Neural cell (in vitro differentiated cells): ENCODE results near the gene BCL7B. TPM values are rescaled to one million over a fixed set of nuclear protein-coding genes. Genes with fewer than 3 reads are reported as not detected.

Experiments
- H2AFZ ChIP-seq: fragments of 200-600, 300-800 bp; sonication (generic), shearing (Covaris generic); 2 replicates; pipeline ENCODE4 v1.6.0; 2014; ENCODE audit warnings: low read depth, mild to moderate bottlenecking, antibody characterized with exemption, low read length, moderate library complexity
- H3F3A ChIP-seq: fragments of 200-600 bp; shearing (Covaris generic); 2 replicates; pipeline ENCODE4 v1.6.1; 2016; ENCODE audit warnings: mild to moderate bottlenecking, moderate library complexity, mixed read lengths, antibody characterized with exemption, low read length; ENCODE audit not compliant: insufficient read depth, poor library complexity, severe bottlenecking
- H3K27ac ChIP-seq: fragments of 200-600, 300-800 bp; sonication (generic), shearing (Covaris generic); 2 replicates; pipeline ENCODE4 v1.5.1; 2014; ENCODE audit warnings: mild to moderate bottlenecking, low read length, moderate library complexity
- H3K27me3 ChIP-seq: fragments of 300-800, 200-600 bp; sonication (generic), shearing (Covaris generic); 2 replicates; pipeline ENCODE4 v1.6.0; 2014; ENCODE audit warnings: mild to moderate bottlenecking, low read depth, low read length, moderate library complexity; ENCODE audit not compliant: insufficient read depth
- H3K36me3 ChIP-seq: fragments of 300-800, 200-600 bp; sonication (generic), shearing (Covaris generic); 2 replicates; pipeline ENCODE4 v1.5.1; 2014; ENCODE audit warnings: mild to moderate bottlenecking, antibody characterized with exemption, low read length, moderate library complexity; ENCODE audit not compliant: insufficient read depth
- H3K4me2 ChIP-seq: fragments of 300-800, 200-600 bp; sonication (generic), shearing (Covaris generic); 2 replicates; pipeline ENCODE4 v1.6.0; 2014; ENCODE audit warnings: mild to moderate bottlenecking, low read length
- H3K4me3 ChIP-seq: fragments of 300-800, 200-600 bp; sonication (generic), shearing (Covaris generic); 2 replicates; pipeline ENCODE4 v1.5.1; 2014; ENCODE audit warnings: mild to moderate bottlenecking, low read length, moderate library complexity
- H3K79me2 ChIP-seq: fragments of 200-600 bp; shearing (Covaris generic); replicated peaks from 2 replicates; pipeline ENCODE4 v1.6.0; 2014; ENCODE audit warnings: mild to moderate bottlenecking, low read length, moderate library complexity; ENCODE audit not compliant: insufficient read depth
- H3K9ac ChIP-seq: fragments of 300-800, 200-600 bp; sonication (generic), shearing (Covaris generic); 2 replicates; pipeline ENCODE4 v1.6.1; 2016; ENCODE audit warnings: mild to moderate bottlenecking, low read length, mixed read lengths
- H3K9me2 ChIP-seq: fragments of 200-600 bp; shearing (Covaris generic); 2 replicates; pipeline ENCODE4 v1.6.1; 2016; ENCODE audit warnings: mild to moderate bottlenecking, low read length, mixed read lengths; ENCODE audit not compliant: insufficient read depth
- H3K9me3 ChIP-seq: fragments of 200-600, 300-800 bp; sonication (generic), shearing (Covaris generic); 2 replicates; pipeline ENCODE4 v1.6.1; 2016; ENCODE audit warnings: mild to moderate bottlenecking, mixed run types, low read length, moderate library complexity, mixed read lengths
- H4K20me1 ChIP-seq: fragments of 200-600 bp; shearing (Covaris generic); 2 replicates; pipeline ENCODE4 v1.6.1; 2016; ENCODE audit warnings: mild to moderate bottlenecking, mixed run types; ENCODE audit not compliant: insufficient read depth
- CTCF ChIP-seq: fragments of 450-650 bp; IDR thresholded peaks from 2 replicates; pipeline ENCODE4 v1.5.1; 2014; ENCODE audit warnings: antibody characterized with exemption, mild to moderate bottlenecking, moderate library complexity; ENCODE audit not compliant: poor library complexity, severe bottlenecking
- EP300 ChIP-seq: fragments of 450-650 bp; conservative IDR thresholded peaks from 2 replicates; pipeline ENCODE4 v1.6.1; 2014; ENCODE audit warnings: antibody characterized with exemption, mild to moderate bottlenecking, moderate library complexity; ENCODE audit not compliant: poor library complexity, severe bottlenecking
- EZH2 ChIP-seq: fragments of 200-600, 300-800 bp; shearing (Covaris generic), sonication (generic); IDR thresholded peaks from 2 replicates; pipeline ENCODE4 v1.6.1; 2014; ENCODE audit warnings: antibody characterized with exemption, low read length, borderline replicate concordance, mild to moderate bottlenecking; ENCODE audit not compliant: insufficient read depth, poor library complexity, severe bottlenecking
- MXI1 ChIP-seq: fragments of 450-650 bp; conservative IDR thresholded peaks from 2 replicates; pipeline ENCODE4 v1.6.1; 2014; ENCODE audit warnings: antibody characterized with exemption, mild to moderate bottlenecking; ENCODE audit not compliant: poor library complexity, severe bottlenecking
- POLR2AphosphoS5 ChIP-seq: IDR thresholded peaks from 2 replicates; pipeline ENCODE4 v1.6.1; 2012
- RAD21 ChIP-seq: fragments of 450-650 bp; conservative IDR thresholded peaks from 2 replicates; pipeline ENCODE4 v1.6.1; 2014; ENCODE audit warnings: antibody characterized with exemption, mild to moderate bottlenecking, moderate library complexity
- REST ChIP-seq: IDR thresholded peaks from 2 replicates; pipeline ENCODE4 v1.6.1; 2012; ENCODE audit warnings: borderline replicate concordance
- SMC3 ChIP-seq: fragments of 450-650 bp; conservative IDR thresholded peaks from 2 replicates; pipeline ENCODE4 v1.6.1; 2014; ENCODE audit warnings: antibody characterized with exemption, mild to moderate bottlenecking, moderate library complexity; ENCODE audit not compliant: poor library complexity
- TAF1 ChIP-seq: IDR thresholded peaks from 2 replicates; pipeline ENCODE4 v1.6.1; 2012; ENCODE audit warnings: low read depth
- polyA plus RNA-seq: library from polyadenylated mRNA; depleted of rRNA; stranded (reverse); fragments of >200 nt; gene quantifications from 2 replicates; pipeline ENCODE4 v1.2.3, GENCODE V29; 2014

Gene BCL7B
- polyA plus RNA-seq, 1 donor from 2014 or later = 23.6 TPM

GRCh38 chr7:73565675-73566340 is 8.3 kb upstream of the BCL7B start:
- no peak overlapping the region for H2AFZ ChIP-seq
- no peaks in the 10 kb centered on the region for H3K9me3 ChIP-seq
- H3K4me2 ChIP-seq = no peak overlapping the region
- H3K36me3 ChIP-seq = no peaks in the 10 kb centered on the region
- no peak overlapping the region for H3K27ac ChIP-seq
- H4K20me1 ChIP-seq = no peaks in the 10 kb centered on the region
- no peaks in the 10 kb centered on the region for H3K79me2 ChIP-seq
- H3K4me3 ChIP-seq = no peak overlapping the region
- H3K27me3 ChIP-seq = no peaks in the 10 kb centered on the region
- TF ChIP-seq CTCF (no peak), POLR2AphosphoS5 (no peak), EZH2 (no peak), RAD21 (no peak), TAF1 (no peak), MXI1 (no peak), SMC3 (no peak), REST (no peak), EP300 (no peak)
- no peak overlapping the region for H3K9ac ChIP-seq
- no peaks in the 10 kb centered on the region for H3F3A ChIP-seq
- no peaks in the 10 kb centered on the region for H3K9me2 ChIP-seq

GRCh38 chr7:73560109-73560835 is 2.8 kb upstream of the BCL7B start:
- no peak overlapping the region for H3K4me2 ChIP-seq

More at GRCh38 chr7:73560109-73560835, 2.8 kb upstream of the BCL7B start:
- H3K27me3 ChIP-seq = no peaks in the 10 kb centered on the region
- H3K9me3 ChIP-seq = no peaks in the 10 kb centered on the region
- no peak overlapping the region for H3K9ac ChIP-seq
- H3F3A ChIP-seq = no peaks in the 10 kb centered on the region
- H3K27ac ChIP-seq = no peak overlapping the region
- H3K79me2 ChIP-seq = peaks cover 15% of the 10 kb centered on the region
- no peak overlapping the region for H2AFZ ChIP-seq
- TF ChIP-seq EZH2 (no peak), RAD21 (no peak), MXI1 (no peak), TAF1 (no peak), POLR2AphosphoS5 (no peak), EP300 (no peak), CTCF (no peak), REST (no peak), SMC3 (no peak)
- no peak overlapping the region for H3K4me3 ChIP-seq
- H4K20me1 ChIP-seq = no peaks in the 10 kb centered on the region
- no peaks in the 10 kb centered on the region for H3K36me3 ChIP-seq
- H3K9me2 ChIP-seq = no peaks in the 10 kb centered on the region
